Gastrocnemius medialis (tissue), 4 donors: ENCODE measurements around the gene LYPD6B.

ENCODE experiments used
- CTCF ChIP-seq, 5 experiments: fragments of 450-650 bp in 3 of 5; fragments of 200-600 bp in 2 of 5; sonication (generic) in 2 of 5; IDR thresholded peaks in 4 of 5; conservative IDR thresholded peaks in 1 of 5; 1 replicate in 4 of 5; 2 replicates in 1 of 5; pipeline ENCODE4 v1.5.1; 2016 to 2019; ENCODE audit warnings: antibody characterized with exemption in 5 of 5, mild to moderate bottlenecking in 3 of 5, moderate library complexity in 3 of 5
- POLR2A ChIP-seq, 2 donors: fragments of 450-650 bp; IDR thresholded peaks; one replicate each; pipeline ENCODE4 v1.6.1; 2017; ENCODE audit warnings: antibody characterized with exemption in 2 of 2, mild to moderate bottlenecking in 2 of 2, moderate library complexity in 2 of 2

- TF ChIP-seq CTCF (IDR thresholded peaks at IDR 0.05 in 4 of 5, conservative IDR thresholded peaks at IDR 0.05 in 1 of 5) (no peak), POLR2A (IDR thresholded peaks at IDR 0.05) (no peak)
Measured at GRCh38 chr2:149200109-149200520, 161.6 kb downstream of the LYPD6B start.
